Measurements from ENCODE around the gene MAST4.

DNA sequence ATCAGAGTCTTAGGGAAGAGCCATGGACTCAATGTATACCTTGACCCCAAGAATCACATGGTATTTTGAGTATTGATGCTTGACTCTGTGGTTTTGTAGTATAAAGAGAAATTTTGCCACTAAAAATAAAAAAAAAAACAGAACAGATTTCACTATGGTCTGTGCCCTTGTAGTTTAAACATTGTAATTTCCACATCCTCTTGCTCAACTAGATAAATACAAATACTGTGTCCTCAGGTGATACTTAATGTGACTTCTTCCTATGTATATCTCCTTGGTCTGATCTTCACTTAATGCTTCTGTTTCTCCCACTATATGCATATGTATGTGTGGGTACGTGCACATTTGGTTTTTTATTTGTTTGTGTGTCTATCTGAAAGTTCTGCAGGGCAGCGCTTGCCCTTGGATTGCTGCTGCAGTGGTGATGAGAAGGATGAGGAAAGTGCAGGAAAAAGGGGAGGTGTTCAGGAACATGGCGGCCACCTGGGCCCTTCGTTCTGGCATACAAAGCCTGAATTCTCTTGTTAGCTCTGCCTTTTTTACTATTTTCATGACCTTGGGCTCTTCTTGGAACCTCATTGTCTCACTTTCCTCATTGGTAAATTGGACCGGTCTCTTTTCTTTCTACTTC, 222.2 kb downstream of the MAST4 start:
- TF ChIP-seq, protein P1, sequence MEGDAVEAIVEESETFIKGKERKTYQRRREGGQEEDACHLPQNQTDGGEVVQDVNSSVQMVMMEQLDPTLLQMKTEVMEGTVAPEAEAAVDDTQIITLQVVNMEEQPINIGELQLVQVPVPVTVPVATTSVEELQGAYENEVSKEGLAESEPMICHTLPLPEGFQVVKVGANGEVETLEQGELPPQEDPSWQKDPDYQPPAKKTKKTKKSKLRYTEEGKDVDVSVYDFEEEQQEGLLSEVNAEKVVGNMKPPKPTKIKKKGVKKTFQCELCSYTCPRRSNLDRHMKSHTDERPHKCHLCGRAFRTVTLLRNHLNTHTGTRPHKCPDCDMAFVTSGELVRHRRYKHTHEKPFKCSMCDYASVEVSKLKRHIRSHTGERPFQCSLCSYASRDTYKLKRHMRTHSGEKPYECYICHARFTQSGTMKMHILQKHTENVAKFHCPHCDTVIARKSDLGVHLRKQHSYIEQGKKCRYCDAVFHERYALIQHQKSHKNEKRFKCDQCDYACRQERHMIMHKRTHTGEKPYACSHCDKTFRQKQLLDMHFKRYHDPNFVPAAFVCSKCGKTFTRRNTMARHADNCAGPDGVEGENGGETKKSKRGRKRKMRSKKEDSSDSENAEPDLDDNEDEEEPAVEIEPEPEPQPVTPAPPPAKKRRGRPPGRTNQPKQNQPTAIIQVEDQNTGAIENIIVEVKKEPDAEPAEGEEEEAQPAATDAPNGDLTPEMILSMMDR (conservative IDR thresholded peaks at IDR 0.05; ENCODE audit: low read length) = no peak
- no peak for TF ChIP-seq EZH2phosphoT487 (IDR thresholded peaks at IDR 0.05; ENCODE audit: borderline replicate concordance, low read depth, low read length)
